NCI-H128 (cell line): ENCODE results near the gene WBP1L.
"Not testable (repeated sequence)": the region's sequence is repeated elsewhere in the genome, so short reads cannot be mapped to it uniquely, and the experiment has no call there.

Experiments used
- DNase-seq: peaks from one replicate; lab custom pipeline; 2025; ENCODE audit not compliant: unreplicated experiment; lab: John Stamatoyannopoulos, UW

The WBP1L gene

DNA sequence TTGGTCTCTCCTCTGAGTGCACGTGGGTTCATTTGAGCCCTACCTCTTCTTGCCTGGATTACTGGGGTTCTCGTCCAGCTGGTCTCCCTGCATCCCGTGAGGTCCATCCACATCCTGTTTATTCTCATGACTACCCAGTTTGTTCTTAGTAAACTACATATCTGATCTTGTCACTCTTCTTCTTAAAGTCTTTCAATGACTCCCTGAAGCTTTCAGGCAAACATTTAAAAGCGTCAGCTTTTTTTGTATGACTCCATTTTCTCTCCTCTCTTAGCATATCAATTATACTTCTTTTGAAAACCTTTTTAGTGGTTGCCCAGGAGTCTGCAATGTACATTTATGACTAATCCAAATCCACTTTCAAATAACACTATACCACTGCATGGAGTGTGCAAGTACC, 21.8 kb upstream of the WBP1L start:
- DNase-seq = no peak

GRCh38 chr10:102723989-102724388, 19.8 kb upstream of the WBP1L start:
- DNase-seq = no peak

DNA sequence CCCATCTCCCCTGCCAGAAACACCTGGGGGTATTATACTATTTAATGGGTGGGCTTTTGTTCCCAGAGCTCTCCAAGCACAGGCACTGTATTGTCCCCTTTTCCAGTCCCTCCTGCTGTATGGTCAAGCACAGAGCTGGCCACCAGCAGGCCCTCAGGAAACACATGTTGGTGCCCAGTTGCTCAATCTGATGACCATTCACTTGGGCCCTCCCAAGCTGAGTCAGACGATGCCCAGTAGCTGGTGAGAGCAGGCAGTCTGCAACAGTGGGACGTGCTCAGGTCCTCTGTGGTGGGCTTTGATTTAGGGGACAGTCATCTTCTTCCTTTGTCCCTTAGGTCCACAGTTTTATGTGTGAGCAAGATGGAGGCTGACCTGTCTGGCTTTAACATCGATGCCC, 17.5 kb upstream of the WBP1L start:
- no peak for DNase-seq

GRCh38 chr10:102727037-102727818, 16.5 kb upstream of the WBP1L start:
- DNase-seq = no peak

DNA sequence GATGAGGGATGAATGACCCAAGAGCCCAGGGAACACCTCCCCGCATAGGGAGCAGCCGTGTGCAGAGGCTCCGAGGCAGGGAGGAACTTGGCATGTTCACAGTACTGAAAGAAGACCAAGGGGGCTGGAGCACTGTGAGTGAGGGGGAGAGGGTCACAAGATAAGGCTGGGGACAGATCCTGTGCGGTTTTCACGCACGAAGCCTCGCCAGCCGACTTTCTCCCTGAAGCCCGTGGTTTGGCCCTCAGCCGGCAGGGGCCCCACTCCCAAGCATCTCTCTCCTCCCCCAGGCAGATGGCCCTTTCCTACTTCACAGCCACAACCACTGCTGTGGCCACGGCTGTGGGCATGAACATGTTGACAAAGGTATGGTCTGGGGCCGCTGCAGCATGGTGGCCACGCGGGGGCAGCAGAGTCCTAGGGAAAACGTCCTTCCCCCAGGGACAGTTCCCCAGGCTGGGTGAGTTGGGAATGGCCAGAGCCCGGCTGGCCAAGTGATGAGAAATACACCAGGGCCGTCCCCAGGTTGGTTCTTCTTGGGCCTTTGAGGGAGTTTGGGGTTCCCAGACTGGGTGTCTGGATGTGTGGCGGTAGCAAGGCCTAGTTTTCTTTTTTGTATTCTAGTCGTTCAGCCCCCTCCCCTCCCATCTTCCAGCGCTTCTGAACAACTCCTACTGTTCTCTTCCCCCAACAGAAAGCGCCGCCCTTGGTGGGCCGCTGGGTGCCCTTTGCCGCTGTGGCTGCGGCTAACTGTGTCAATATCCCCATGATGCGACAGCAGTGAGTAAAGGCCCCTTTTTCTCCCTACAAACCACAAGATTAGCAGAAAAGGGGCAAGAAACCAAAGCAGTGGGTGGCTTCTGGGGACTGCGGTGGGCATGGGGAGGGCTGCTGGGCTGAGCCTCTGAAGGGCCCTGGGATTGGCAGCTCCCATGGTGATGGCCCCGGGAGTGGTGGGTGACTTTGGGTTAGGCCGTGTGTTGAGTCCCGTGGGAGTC, 14.4 kb upstream of the WBP1L start:
- DNase-seq = no peak

DNA sequence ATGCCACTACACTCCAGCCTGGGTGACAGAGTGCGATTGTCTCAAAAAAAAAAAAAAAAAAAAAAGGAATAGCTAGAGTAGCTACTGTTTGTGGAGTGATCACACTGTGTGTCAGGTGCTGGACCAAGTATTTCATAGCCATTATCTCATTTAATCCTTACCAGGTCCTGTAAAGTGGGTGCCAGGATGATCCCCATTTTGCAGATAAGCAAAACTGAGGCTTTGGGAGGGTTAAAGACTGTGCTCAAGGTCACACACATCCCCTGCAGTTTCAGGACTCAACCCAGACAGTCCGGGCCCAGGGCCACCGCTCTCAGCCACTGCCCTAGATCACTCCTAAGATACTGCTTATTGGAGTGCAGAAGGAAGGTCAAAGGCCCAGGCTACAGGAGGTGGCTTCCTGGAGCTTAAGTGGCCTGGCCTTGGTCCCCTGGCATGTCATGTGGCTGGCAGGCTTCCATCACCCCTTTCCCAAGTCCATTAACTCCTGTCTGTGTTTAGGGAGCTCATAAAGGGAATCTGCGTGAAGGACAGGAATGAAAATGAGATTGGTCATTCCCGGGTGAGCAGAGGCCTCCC, 12.4 kb upstream of the WBP1L start:
- DNase-seq = no peak

GRCh38 chr10:102732661-102733060, 11.1 kb upstream of the WBP1L start:
- DNase-seq = no peak

- no peak for DNase-seq
Observed at GRCh38 chr10:102735065-102735562, 8.6 kb upstream of the WBP1L start.

DNA sequence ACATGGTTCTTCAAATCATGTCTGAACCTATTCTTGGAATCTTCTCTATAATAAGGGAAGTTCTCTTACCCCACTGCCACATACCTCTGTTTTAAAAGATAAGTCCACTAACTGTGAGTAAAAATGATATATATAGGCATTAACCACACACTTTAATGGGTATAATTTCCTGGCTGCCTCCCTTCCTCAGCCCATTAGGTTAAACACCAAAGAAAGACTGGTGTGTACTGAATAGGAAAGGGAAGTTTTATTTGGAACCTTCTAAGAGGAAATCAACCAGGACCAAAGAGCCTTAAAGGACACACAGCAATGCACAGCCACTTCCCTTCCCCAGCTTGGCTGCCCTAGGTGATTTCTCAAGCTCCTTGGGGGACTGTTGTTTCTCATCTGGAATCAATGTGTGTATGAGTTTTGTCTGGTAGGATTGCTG, 5.0 kb upstream of the WBP1L start:
- DNase-seq = no peak

DNA sequence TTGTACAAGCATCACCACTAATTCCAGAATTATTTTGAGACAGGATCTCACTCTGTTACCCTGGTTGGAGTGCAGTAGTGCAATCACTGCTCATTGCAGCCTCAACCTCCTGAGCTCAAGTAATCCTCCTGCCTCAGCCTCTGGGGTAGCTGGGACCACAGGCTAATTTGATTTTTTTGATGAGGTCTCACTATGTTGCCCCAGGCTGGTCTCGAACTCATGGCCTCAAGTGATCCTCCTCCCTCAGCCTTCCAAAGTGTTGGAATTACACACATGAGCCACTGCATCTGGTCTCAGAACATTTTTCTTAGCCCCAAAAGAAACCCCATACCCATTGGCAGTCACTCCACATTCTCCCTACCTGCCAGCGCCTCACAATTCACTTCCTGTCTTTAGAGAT, 3.5 kb upstream of the WBP1L start:
- no peak for DNase-seq

GRCh38 chr10:102741726-102742237, 2.0 kb upstream of the WBP1L start:
- DNase-seq = no peak

GRCh38 chr10:102742313-102742712, 1.4 kb upstream of the WBP1L start:
- DNase-seq = not testable (repeated sequence)

- no peak for DNase-seq
Observed at GRCh38 chr10:102743078-102743587, 615 bp upstream of the WBP1L start.

GRCh38 chr10:102744374-102745051, 765 bp downstream of the WBP1L start:
- DNase-seq = no peak

- DNase-seq = no peak
Observed at GRCh38 chr10:102745157-102745556, 1.4 kb downstream of the WBP1L start.

DNA sequence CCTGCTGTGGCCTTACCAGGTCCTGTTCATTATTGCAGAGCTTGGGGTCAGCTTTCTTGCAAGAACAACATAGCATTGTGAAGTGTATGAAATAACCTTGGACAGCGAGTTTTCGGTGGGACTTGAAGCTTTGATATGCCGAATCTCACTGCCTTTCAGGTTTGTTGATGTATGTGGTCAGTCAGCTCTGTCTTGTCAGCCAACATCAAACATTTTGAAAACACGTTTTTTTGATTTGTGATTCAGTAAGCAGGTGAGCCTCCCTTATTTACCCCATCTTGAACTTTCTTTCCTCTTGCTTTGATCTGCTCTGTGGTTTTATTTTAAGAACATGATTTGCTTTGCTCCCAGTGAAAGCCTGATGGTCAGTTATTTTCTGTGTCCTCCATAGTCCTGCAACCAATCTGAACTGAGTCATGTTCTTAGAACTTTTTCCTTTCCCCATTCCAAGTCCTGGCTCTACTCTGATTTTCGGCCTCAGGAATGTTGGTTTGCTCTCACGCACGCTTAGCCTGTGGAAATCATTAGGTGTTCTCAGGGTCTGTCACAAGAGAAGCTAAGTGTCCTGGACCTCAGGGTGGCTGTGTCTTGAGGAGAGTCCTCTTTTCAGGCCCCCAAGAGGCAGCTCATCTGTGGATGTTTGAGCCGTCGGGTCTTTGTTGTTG, 8.7 kb downstream of the WBP1L start:
- DNase-seq = no peak

GRCh38 chr10:102752934-102753664, 9.4 kb downstream of the WBP1L start:
- DNase-seq = no peak

DNA sequence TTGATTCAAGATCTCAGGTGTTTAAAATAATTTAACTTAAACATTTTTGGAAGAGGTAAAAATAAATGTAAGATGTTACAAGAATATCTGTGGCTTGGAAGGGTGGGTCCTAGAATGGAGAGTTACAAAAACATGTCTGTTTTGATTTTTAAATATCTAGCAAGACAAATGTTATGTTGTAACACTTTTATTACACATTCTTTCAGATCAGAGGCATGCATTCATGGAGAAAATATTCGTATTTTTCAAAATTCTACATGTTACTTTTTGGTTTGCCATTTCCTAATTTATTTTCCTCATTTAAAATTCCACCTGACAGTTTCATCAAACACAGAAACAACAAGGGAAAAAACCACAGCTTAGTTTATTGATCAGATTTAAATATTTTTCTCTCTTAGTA, 10.0 kb downstream of the WBP1L start:
- no peak for DNase-seq

DNA sequence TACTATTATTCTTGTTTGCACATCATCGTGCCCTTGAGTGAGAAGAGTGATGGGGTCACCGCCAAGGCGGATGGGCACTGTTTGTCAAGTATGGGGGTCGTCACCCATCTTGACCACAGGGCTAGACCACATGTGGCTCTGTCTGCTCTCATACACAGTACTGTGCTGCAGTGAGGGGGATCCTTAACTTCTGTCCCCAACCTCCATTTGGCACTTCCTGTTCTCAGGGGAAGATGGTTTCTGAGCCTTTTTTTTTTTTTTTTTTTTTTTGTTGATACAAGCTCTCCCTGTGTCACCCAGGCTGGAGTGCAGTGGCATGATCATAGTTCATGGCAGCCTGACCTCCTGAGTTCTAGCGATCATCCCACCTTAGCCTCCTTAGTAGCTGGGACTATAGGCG, 13.6 kb downstream of the WBP1L start:
- no peak for DNase-seq
